ENCODE results near the gene OBSCN.

Gene OBSCN

GRCh38 chr1:228190778-228191177, 17.1 kb upstream of the OBSCN start:
- no peak for DNase-seq

GRCh38 chr1:228194436-228194835, 13.4 kb upstream of the OBSCN start:
- no peak for DNase-seq

GRCh38 chr1:228194921-228195812, 12.7 kb upstream of the OBSCN start:
- no peak for DNase-seq

GRCh38 chr1:228197555-228198147, 10.2 kb upstream of the OBSCN start:
- DNase-seq = no peak

- no peak for DNase-seq
Measured at GRCh38 chr1:228198977-228199590, 8.8 kb upstream of the OBSCN start.

- DNase-seq = peak; percentile 37
Measured at GRCh38 chr1:228204958-228205357, 2.9 kb upstream of the OBSCN start.

- peak; percentile 50 for DNase-seq
Measured at GRCh38 chr1:228205526-228206436, 2.1 kb upstream of the OBSCN start.

- no peak for DNase-seq
Measured at GRCh38 chr1:228206582-228207351, 1.1 kb upstream of the OBSCN start.

- no peak for DNase-seq
Measured at GRCh38 chr1:228207381-228207810, 448 bp upstream of the OBSCN start.

GRCh38 chr1:228208831-228209551, 1.1 kb downstream of the OBSCN start:
- DNase-seq = no peak

- DNase-seq = no peak
Measured at GRCh38 chr1:228209657-228210056, 1.8 kb downstream of the OBSCN start.

- no peak for DNase-seq
Measured at GRCh38 chr1:228210076-228210651, 2.3 kb downstream of the OBSCN start.

GRCh38 chr1:228210712-228211530, 3.1 kb downstream of the OBSCN start:
- DNase-seq = no peak

- DNase-seq = no peak
Measured at GRCh38 chr1:228211531-228212414, 3.9 kb downstream of the OBSCN start.

- DNase-seq = peak; percentile 59
Measured at GRCh38 chr1:228212415-228212965, 4.6 kb downstream of the OBSCN start.

GRCh38 chr1:228212966-228213844, 5.4 kb downstream of the OBSCN start:
- DNase-seq = peak; percentile 92
